GM21528 (cell line): ENCODE measurements around the gene SCNN1B.
"Not testable (repeated sequence)": the region's sequence is repeated elsewhere in the genome, so short reads cannot be mapped to it uniquely, and the experiment has no call there.

Experiments used
- ATAC-seq: cut with Tn5 transposase; IDR thresholded peaks from one replicate; pipeline ENCODE4 v1.9.1; 2021; ENCODE audit warnings: mild to moderate bottlenecking, moderate library complexity; ENCODE audit not compliant: unreplicated experiment, low FRiP score

Gene SCNN1B

GRCh38 chr16:23288726-23289512 is 13.2 kb upstream of the SCNN1B start:
- no peak for ATAC-seq

GRCh38 chr16:23290189-23291062 is 11.7 kb upstream of the SCNN1B start:
- no peak for ATAC-seq

- ATAC-seq = no peak
Measured at GRCh38 chr16:23293016-23293415, 9.1 kb upstream of the SCNN1B start.

GRCh38 chr16:23294260-23294659 is 7.8 kb upstream of the SCNN1B start:
- ATAC-seq = no peak

GRCh38 chr16:23296994-23297393 is 5.1 kb upstream of the SCNN1B start:
- no peak for ATAC-seq

- ATAC-seq = no peak
Measured at GRCh38 chr16:23298290-23298915, 3.7 kb upstream of the SCNN1B start.

- ATAC-seq = not testable (repeated sequence)
Measured at GRCh38 chr16:23299815-23300214, 2.3 kb upstream of the SCNN1B start.

GRCh38 chr16:23301251-23302044 is 654 bp upstream of the SCNN1B start:
- ATAC-seq = no peak

- ATAC-seq = no peak
Measured at GRCh38 chr16:23303685-23304084, 1.6 kb downstream of the SCNN1B start.

- ATAC-seq = no peak
Measured at GRCh38 chr16:23304620-23305019, 2.5 kb downstream of the SCNN1B start.

- ATAC-seq = no peak
Measured at GRCh38 chr16:23306199-23307100, 4.3 kb downstream of the SCNN1B start.

GRCh38 chr16:23310217-23310616 is 8.1 kb downstream of the SCNN1B start:
- no peak for ATAC-seq

GRCh38 chr16:23310744-23311143 is 8.6 kb downstream of the SCNN1B start:
- ATAC-seq = no peak

GRCh38 chr16:23316232-23316631 is 14.1 kb downstream of the SCNN1B start:
- no peak for ATAC-seq

GRCh38 chr16:23316634-23317265 is 14.6 kb downstream of the SCNN1B start:
- no peak for ATAC-seq

- no peak for ATAC-seq
Measured at GRCh38 chr16:23317266-23317661, 15.2 kb downstream of the SCNN1B start.

GRCh38 chr16:23317751-23318150 is 15.6 kb downstream of the SCNN1B start:
- no peak for ATAC-seq

GRCh38 chr16:23318639-23319038 is 16.5 kb downstream of the SCNN1B start:
- no peak for ATAC-seq
